PFSK-1 (cell line): ENCODE data around the gene ADH1A.

Experiments
- FOXP2 ChIP-seq: optimal IDR thresholded peaks from 2 replicates; pipeline ENCODE3; 2011; ENCODE audit warnings: borderline replicate concordance, control low read depth, inconsistent platforms; ENCODE audit not compliant: insufficient read depth; ENCODE audit errors: extremely low read length, extremely low read depth
- POLR2AphosphoS5 ChIP-seq: IDR thresholded peaks from 2 replicates; pipeline ENCODE4 v1.6.1; 2012; ENCODE audit warnings: low read depth, mild to moderate bottlenecking, control low read depth, low read length, moderate library complexity
- SIN3A ChIP-seq: IDR thresholded peaks from 2 replicates; pipeline ENCODE4 v1.6.1; 2012; ENCODE audit warnings: mild to moderate bottlenecking, low read length, moderate library complexity, borderline replicate concordance; ENCODE audit not compliant: insufficient read depth
- TAF1 ChIP-seq: IDR thresholded peaks from 2 replicates; pipeline ENCODE4 v1.6.1; 2012; ENCODE audit warnings: low read length, control low read depth, borderline replicate concordance; ENCODE audit not compliant: insufficient read depth
- TF ChIP-seq, protein P1 (sequence below), 2 experiments: IDR thresholded peaks; 2 replicates each; pipeline versions ENCODE4 v1.6.1 to v1.8.0; 2011 to 2012; ENCODE audit warnings: low read depth in 2 of 2, low read length in 2 of 2, control low read depth in 1 of 2, inconsistent platforms in 1 of 2, mild to moderate bottlenecking in 1 of 2, moderate library complexity in 1 of 2; ENCODE audit not compliant: insufficient read depth in 1 of 2

The ADH1A gene

DNA sequence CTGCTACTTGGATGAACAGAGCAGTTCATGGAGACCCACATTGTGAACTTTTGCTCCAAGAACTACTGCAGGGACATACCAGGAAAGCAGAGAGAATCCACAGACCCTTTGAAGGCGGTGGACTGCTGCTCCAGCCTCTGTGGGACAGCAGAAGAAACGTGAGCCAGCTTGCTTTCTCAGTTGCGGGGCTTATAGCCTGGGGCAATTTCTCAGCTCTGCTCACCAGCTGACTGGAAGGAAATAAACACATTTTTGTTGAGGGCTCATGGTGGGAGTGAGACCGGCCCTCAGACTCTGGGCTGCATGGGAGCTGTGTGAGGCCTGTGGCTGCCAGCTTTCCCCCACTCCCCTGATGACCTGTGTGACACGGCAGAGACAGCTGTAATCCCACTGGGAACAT is 2.6 kb upstream of the ADH1A start:
- TF ChIP-seq, protein P1, sequence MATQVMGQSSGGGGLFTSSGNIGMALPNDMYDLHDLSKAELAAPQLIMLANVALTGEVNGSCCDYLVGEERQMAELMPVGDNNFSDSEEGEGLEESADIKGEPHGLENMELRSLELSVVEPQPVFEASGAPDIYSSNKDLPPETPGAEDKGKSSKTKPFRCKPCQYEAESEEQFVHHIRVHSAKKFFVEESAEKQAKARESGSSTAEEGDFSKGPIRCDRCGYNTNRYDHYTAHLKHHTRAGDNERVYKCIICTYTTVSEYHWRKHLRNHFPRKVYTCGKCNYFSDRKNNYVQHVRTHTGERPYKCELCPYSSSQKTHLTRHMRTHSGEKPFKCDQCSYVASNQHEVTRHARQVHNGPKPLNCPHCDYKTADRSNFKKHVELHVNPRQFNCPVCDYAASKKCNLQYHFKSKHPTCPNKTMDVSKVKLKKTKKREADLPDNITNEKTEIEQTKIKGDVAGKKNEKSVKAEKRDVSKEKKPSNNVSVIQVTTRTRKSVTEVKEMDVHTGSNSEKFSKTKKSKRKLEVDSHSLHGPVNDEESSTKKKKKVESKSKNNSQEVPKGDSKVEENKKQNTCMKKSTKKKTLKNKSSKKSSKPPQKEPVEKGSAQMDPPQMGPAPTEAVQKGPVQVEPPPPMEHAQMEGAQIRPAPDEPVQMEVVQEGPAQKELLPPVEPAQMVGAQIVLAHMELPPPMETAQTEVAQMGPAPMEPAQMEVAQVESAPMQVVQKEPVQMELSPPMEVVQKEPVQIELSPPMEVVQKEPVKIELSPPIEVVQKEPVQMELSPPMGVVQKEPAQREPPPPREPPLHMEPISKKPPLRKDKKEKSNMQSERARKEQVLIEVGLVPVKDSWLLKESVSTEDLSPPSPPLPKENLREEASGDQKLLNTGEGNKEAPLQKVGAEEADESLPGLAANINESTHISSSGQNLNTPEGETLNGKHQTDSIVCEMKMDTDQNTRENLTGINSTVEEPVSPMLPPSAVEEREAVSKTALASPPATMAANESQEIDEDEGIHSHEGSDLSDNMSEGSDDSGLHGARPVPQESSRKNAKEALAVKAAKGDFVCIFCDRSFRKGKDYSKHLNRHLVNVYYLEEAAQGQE (IDR thresholded peaks at IDR 0.05; ENCODE audit: insufficient read depth in 1 of 2, low read depth in 2 of 2, low read length in 2 of 2), result no peak
- TF ChIP-seq TAF1 (no peak), POLR2AphosphoS5 (no peak), SIN3A (no peak), FOXP2 (no peak)

DNA sequence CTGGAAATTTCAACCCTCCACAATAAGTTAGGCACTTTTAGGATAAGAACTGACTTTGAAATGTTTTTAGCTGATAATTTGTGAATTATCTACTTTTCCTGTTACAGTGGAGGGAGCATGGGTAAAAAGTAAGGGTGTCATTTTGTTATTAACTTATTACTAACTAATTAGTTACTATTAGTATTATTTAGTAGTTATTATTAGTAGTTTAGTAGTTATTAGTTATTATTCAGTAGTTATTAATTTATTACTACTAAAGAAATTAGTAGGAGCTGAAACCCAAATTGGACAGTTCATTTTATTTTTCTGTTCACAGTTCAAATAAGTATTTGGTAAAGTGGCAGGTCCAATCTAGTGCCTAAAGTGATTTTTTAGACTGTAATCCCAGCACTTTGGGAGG is 5.4 kb downstream of the ADH1A start:
- TF ChIP-seq POLR2AphosphoS5, result no peak
- TF ChIP-seq FOXP2, result no peak
- TF ChIP-seq, protein P1 (IDR thresholded peaks at IDR 0.05; ENCODE audit: insufficient read depth in 1 of 2, low read depth in 2 of 2, low read length in 2 of 2), result no peak
- TF ChIP-seq SIN3A, result no peak
- no peak for TF ChIP-seq TAF1

GRCh38 chr4:99282731-99283130 is 8.1 kb downstream of the ADH1A start:
- TF ChIP-seq TAF1 (no peak), FOXP2 (no peak), POLR2AphosphoS5 (no peak), SIN3A (no peak)
- TF ChIP-seq, protein P1 (IDR thresholded peaks at IDR 0.05; ENCODE audit: insufficient read depth in 1 of 2, low read depth in 2 of 2, low read length in 2 of 2), result no peak

- TF ChIP-seq, protein P1 (IDR thresholded peaks at IDR 0.05; ENCODE audit: insufficient read depth in 1 of 2, low read depth in 2 of 2, low read length in 2 of 2), result no peak
- TF ChIP-seq FOXP2, result no peak
- no peak for TF ChIP-seq POLR2AphosphoS5
- no peak for TF ChIP-seq TAF1
- no peak for TF ChIP-seq SIN3A
Measured at GRCh38 chr4:99281261-99281660, 9.5 kb downstream of the ADH1A start.

- no peak for TF ChIP-seq TAF1
- TF ChIP-seq, protein P1 (IDR thresholded peaks at IDR 0.05; ENCODE audit: insufficient read depth in 1 of 2, low read depth in 2 of 2, low read length in 2 of 2), result no peak
- TF ChIP-seq SIN3A, result no peak
Measured at GRCh38 chr4:99276417-99276816, 14.4 kb downstream of the ADH1A start.
